Measurements from ENCODE around the gene CDC37.

CDC37 gene

DNA sequence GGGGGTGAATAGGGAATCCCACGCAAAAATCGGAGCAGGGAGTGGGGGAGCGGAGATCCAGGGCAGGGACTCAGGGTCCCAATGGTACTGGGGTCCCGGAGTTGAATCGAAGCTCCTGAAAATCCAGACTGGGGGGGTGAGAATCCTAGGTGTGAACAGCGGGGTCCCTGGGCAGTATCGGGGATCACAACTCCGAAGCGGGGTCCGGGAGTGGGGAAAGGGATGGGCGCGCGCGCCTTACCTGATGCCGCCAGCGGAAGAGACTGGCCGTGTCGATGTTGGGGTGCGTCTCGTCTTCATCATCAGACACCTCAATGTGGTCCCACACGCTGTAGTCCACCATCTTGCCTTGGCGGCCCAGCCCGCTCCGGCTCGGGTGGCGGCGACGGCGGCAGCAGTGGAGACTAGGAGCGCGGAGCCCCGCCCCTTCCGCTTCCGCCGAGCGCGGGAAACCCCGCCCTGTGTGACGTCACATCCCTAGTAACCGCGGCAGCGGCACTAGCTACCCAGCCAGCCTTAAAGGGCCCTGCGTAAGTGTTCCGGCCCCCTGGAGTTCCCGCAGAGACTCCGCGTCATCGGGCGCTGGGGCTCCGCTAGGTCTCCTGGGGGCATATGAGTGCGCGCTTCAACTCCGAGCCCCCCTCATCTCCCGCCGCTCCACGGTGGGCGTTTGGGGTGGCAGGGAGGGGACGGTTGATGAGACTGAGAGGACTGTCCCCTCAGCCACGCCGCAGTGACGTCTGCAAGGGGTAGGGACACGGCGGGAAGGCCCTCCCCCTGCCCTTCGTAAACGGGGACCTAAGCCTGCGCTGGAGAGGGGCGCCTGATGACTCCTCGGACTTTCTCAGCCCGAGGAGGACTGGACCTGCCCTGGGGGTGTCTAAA lies at the start of gene CDC37:
CDC37 (minus strand) TSS at position 406 of the 885 bp plus-strand sequence; CDS start at position 343, 63 bp downstream.
- peak within 1 kb of the TSS; percentile 73 for H3K27ac ChIP-seq

DNA sequence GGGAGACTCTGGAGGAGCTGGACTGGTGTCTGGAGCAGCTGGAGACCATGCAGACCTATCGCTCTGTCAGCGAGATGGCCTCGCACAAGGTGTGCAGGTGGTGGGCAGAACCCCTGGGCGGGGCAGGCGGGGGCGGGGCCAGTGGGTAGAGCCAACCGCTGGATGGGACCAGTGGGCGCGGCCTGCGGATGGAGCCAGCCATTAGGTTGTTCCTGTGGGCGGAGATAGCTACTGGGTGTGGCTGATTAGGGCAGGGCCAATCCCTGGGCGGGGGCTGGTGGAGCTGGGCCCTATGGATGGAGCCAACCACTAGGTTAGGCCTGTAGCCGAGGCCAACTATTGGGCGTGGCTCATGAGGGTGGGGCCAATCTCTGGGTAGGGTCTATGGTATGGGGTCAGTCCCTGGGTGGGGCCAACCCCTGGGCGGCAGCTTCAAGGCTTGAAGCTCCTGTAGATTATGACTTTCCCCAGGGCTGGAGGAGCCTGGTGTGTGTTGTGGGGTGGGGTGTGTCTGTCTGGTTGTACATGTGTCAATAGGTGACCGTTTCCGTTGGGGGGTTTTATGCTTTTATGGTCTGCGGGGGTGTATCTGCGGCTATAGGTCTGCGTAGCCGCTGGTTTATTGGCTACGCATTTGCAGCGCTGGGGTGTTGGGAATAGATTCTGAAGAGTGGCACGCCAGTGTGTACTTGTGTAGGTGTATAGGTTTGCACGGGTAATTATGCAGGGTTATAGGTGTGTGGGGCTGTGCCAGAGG lies 47.7 kb upstream of the CDC37 start:
- no peak overlapping the region for H3K27ac ChIP-seq
- no peak for DNase-seq (ENCODE audit: low read depth, low spot score)

More for the DNA sequence above, at the start of gene CDC37:
- peak; percentile 72 for DNase-seq (ENCODE audit: low read depth, low spot score)

DNA sequence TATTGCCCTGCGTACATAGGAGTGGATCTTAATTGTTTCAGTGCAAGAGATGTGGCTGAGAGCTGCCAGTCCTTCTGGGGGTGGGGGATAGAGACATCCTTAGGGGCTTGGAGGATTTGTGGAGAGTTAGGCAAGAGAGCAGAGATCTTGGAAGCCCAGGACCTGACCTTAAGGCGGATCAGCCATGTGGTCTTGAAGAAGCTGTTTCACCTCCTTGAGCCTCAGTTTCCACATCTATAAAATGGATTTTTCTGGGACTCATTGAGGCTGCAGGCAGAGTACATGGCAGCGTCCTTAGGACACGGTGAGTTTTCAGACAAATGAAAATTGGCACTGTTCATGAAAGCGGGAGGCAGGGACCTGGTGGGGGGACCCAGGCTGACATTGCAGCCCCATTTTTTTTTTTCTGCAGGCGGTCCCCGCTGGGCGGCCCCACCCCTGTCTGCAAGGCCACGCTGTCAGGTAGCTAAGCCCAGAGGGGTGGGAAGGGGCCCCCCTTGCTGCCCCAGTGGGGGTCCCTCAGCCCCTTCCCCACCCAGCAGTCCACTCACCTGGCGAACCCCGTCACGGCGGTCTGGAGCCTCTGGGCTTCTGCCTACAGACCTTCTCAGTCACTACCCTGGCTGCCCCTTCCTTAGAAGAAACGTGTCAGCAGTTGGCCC lies 47.0 kb upstream of the CDC37 start:
- DNase-seq (ENCODE audit: low read depth, low spot score): no peak

DNA sequence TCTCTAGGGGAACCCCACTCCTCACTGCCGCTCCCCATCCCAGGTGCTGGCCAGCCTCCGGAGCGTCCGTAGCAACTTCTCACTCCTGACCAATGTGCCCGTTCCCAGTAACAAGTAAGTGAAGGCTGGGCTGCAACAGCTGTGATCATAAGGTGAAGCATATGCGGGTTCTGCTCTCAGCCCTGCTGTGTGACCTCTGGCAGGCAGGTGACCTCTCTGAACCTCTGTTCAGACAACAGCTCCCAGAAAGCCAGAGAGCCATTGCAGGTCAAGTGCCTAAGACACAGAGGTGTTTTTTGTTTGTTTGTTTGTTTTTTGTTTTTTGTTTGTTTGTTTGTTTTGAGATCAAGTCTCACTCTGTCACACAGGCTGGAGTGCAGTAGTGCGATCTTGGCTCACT lies 45.7 kb upstream of the CDC37 start:
- no peak for DNase-seq (ENCODE audit: low read depth, low spot score)
- H3K27ac ChIP-seq: no peak overlapping the region

More for the DNA sequence above, 47.0 kb upstream of the CDC37 start:
- H3K27ac ChIP-seq: no peak overlapping the region

DNA sequence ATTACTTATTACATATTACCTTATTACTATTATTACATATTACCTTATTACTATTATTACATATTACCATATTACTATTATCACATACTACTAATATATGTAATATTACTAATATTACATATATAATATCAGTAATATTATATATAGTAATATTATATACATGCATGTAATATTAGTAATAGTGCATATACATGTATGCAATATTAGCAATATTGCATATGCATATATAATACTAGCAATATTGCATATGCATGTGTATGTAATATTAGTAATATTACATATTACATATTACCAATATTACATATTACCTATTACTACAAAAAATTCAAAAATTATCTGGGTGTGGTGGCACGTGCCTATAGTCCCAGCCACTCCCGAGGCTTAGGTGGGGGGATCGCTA lies 39.4 kb upstream of the CDC37 start:
- no peak overlapping the region for H3K27ac ChIP-seq

DNA sequence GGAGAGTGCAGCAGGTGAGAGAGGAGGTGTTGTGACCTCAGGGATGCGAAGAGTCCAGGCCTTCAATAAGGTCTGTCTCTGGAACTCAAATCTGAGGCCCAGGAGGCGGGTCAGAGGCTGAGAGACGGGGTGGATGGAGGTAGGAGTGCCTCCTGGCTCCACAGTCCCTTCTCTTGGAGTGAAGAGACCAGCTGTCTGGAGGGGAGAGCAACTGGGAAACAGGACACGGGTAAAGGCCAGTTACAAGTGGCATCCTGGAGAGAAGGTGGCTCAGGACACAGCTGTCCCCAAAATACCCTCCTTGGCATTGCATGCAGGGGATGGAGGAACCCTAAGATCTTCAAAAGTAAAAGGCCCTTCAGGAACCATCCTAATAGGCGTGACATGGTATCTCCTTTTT lies 36.2 kb upstream of the CDC37 start:
- H3K27ac ChIP-seq: no peak overlapping the region
- DNase-seq (ENCODE audit: low read depth, low spot score): no peak

More for the DNA sequence above, 39.4 kb upstream of the CDC37 start:
- DNase-seq (ENCODE audit: low read depth, low spot score): no peak

DNA sequence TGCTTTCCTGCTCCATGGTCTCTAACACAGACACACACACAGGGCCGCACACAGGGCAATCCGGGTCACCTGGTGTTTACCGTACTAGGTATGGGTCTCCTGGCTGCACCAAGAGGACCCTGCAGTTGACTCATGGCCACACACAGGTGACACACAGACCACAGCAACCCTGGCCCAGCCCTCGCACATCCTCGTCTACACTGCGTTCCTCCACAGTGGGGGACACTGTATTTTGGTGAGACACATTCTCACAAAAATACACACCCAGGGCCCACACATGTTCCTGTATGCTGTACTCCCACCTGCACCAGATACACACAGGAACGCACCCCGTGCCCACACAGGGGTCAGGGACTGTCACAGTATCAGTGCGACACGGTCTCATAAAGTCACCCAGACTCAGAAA lies 29.8 kb upstream of the CDC37 start:
- no peak overlapping the region for H3K27ac ChIP-seq
- no peak for DNase-seq (ENCODE audit: low read depth, low spot score)

DNA sequence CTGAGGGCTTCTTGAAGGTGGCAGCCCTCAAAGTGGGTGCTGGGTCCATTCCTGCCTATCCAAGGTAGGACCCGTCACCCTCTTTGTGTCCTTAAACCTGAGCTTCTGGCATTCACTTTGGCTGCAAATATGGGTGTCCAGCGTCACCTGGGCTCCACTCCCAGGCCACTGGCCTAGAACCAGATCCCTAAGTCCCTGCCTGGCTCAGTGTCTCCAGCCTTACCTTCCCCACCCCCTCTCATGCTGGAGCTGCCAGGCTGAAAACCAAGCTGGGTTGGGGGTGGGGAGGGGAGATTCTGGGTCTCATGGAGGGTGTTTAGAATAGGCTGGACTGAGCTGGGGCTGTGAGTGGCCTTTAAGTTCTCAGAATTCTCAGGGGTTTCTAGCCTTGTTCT lies 29.4 kb upstream of the CDC37 start:
- no peak for DNase-seq (ENCODE audit: low read depth, low spot score)
- H3K27ac ChIP-seq: no peak overlapping the region

DNA sequence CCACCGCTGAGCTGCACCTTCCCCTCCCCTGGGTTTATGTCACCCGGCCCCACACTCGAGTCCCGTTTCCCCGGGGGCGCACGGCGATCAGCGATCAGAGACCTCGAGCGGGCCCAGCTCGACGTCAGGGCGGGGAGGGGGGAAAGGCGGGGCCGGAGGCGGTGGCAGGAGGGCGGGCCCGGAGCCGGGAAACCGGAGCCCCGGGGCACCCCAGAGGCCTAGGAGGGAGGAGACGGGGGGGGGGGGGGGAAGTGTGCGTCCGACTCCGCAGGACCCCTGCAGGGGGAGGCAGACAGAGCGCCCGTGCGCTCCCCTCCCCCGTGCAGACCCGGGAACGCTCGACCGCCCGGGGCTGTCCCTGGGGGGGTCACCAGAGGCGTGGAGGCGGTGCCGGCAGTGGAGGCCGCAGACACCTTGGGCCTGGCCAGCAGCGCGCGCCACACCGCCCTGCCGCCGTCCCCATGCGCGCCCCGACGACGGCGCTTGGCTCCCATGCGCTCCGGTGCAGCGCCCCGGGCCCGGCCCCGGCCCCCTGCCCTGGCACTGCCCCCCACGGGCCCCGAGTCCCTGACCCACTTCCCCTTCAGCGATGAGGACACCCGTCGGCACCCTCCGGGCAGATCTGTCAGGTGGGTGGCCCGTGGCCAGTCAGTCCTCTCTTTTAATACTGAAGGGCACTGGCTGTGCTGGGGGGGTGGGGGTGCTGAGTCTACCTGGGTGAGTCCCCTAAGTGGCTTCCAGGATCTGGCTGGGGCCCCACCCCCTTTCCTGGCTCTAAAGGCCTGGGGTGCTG lies 28.8 kb upstream of the CDC37 start:
- DNase-seq (ENCODE audit: low read depth, low spot score): no peak

DNA sequence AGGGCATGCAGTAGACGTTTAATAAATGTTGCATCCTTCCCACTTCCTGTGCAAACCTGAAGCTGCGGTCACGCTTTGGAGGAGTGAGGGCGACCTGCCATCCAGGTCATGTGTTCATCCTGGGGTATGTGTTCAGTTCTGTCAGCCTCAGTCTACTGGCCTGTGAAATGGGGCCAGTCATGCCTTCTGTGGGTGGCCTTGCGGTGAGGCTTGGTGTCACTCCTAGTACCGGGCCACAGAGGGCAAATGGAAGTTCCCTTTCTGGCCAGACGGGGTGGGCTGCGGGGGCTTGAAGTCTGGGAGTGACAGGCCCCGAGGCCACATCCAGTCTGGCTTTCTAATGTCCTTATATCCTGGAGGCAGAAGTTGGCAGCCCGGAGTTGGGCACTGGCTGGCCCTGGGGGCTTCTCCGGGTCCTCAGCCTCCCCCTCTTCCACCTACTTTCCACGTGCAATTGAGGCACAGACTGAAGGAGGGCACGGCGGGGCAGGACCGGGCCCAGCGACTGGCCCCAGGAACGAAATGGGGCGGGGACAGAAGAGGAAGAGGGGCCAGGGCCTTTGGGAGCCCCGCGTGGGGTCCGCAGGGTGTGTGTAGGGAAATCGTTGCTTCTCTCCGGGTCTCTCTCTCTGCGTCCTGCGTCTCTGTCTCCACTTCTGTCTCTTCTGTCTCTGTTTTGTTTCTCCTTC lies 28.1 kb upstream of the CDC37 start:
- H3K27ac ChIP-seq: no peak overlapping the region
- DNase-seq (ENCODE audit: low read depth, low spot score): no peak

More for the DNA sequence above, 28.8 kb upstream of the CDC37 start:
- H3K27ac ChIP-seq: no peak overlapping the region

DNA sequence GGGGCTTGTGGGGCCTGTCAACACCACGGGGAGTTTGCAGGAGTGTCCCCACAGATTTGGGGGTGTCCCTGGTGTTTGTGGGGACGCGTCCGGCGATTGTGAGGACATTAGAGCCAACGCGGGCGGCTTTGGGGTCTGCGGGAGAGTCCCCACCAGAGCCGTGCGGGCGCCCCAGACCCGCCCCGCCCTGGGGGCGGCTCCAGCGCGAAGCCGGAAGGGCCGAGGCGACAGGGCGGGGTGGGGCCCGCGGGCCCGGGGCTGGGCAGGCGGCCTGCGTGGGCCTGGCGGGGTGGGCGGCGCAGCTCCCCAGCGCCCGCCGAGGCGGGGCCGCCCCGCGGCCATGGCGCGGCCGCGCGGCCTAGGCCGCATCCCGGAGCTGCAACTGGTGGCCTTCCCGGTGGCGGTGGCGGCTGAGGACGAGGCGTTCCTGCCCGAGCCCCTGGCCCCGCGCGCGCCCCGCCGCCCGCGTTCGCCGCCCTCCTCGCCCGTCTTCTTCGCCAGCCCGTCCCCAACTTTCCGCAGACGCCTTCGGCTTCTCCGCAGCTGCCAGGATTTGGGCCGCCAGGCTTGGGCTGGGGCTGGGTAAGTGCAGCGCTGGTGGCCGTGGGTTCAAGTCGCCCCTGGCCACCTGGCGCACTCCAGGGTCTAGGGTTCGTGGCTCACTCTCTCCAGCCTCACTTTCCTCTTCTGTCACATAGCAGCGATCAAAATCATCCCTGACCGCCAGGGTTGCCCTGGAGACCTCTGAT lies 27.3 kb upstream of the CDC37 start:
- DNase-seq (ENCODE audit: low read depth, low spot score): no peak

DNA sequence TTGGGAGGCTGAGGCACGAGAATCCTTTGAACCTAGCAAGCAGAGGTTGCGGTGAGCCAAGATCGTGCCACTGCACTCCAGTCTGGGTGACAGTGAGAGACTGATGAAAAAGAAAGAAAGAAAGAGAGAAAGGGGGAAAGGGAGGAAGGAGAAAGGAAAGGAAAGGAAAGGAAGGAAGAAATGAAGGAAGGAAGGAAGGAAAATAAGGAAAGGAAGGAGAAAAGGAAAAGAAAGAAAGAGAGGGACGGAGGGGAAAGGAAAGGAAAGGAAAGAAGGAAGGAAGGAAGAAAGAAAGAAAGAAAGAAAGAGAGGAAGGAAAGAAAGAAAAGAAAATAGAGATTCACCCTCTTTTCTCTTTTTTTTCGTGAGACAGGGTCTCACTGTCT lies 25.6 kb upstream of the CDC37 start:
- DNase-seq (ENCODE audit: low read depth, low spot score): no peak
- H3K27ac ChIP-seq: no peak overlapping the region

More for the DNA sequence above, 27.3 kb upstream of the CDC37 start:
- H3K27ac ChIP-seq: no peak overlapping the region

DNA sequence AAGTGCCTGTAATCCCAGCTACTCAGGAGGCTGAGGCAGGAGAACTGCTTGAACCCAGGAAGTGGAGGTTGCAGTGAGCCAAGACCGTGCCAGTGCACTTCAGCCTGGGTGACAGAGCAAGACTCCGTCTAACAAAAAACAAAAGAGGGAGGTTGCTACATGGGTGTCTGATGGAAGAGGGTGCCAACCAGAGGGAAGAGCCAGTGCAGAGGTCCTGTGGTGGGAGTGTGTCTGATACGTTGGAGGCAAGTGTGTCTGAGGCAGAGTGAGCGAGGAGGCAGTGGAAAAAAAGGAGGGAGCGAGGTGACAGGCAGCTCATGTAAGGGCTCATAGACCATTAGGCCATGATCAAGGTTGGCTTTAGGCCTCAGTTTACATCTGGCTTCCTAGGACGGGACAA lies 23.8 kb upstream of the CDC37 start:
- no peak for DNase-seq (ENCODE audit: low read depth, low spot score)
- no peak overlapping the region for H3K27ac ChIP-seq

DNA sequence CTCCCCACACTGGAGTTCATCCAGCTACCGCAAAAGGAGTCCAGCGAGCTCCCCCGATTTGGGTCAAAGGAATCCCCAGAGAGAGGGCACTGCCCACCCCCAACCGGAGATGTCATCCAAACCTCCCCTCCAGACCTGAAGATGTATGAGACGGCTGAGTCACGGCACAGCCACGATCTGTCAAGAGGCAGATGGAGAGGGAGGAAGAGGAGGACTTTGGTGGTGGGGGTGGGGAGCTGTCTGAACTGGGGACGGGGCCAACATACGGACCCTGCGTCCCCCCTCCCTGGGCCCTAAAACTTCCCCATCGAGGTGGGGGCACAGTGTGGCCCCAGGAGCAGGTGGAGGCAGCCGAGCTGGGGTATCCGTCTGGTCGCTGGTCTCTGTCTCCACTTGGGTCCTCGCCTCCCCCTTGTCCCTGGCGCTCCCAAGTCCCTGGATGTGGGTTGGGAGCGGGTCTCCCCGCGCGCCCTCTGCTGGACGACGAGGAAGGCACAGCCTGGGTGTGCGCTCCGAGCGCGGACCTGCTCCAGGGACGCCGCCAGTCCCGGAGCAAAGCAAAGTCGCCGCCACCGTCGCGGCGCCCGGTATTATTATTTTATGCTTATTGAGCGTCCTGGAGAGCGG lies 20.8 kb upstream of the CDC37 start:
- no peak for DNase-seq (ENCODE audit: low read depth, low spot score)
- no peak overlapping the region for H3K27ac ChIP-seq

DNA sequence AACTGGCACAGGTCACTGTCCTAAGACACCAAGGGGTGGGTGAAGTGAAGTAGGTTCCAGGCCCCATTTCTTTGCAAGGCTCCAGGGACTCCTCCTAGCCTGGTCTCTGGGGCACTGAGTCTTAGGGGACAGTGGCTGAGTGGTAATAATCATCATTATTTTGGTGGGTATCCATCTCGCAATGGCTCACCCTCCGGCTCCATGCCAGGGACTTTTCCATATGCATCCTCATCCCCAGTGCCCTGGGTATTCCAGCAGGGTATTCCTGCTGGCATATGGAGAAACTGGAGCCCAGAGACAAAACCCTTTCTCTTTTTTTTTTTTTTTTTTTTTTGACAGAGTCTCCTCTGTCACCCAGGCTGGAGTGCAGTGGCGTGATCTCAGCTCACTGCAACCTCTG lies 19.5 kb upstream of the CDC37 start:
- DNase-seq (ENCODE audit: low read depth, low spot score): no peak

DNA sequence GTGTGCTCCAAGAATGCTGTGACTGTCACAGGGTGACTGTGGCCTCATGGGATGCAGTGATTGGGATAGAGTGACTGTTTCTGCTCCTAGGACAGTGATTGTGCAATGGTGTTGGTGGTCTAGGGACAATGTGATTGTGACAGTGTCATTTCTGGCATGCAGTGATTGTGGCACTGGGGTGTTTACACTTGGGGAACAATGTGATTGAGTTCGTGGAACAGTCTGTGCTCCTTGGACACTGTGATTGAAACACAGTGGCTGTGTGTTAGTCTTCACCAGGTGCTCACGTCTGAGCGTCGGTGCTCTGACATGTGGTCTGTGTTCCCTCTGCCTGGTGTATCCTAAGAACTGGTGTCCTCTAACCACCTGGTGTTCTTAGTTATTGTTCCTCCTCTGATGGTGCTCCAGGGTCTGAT lies 18.7 kb upstream of the CDC37 start:
- no peak for DNase-seq (ENCODE audit: low read depth, low spot score)

More for the DNA sequence above, 19.5 kb upstream of the CDC37 start:
- H3K27ac ChIP-seq: no peak overlapping the region

DNA sequence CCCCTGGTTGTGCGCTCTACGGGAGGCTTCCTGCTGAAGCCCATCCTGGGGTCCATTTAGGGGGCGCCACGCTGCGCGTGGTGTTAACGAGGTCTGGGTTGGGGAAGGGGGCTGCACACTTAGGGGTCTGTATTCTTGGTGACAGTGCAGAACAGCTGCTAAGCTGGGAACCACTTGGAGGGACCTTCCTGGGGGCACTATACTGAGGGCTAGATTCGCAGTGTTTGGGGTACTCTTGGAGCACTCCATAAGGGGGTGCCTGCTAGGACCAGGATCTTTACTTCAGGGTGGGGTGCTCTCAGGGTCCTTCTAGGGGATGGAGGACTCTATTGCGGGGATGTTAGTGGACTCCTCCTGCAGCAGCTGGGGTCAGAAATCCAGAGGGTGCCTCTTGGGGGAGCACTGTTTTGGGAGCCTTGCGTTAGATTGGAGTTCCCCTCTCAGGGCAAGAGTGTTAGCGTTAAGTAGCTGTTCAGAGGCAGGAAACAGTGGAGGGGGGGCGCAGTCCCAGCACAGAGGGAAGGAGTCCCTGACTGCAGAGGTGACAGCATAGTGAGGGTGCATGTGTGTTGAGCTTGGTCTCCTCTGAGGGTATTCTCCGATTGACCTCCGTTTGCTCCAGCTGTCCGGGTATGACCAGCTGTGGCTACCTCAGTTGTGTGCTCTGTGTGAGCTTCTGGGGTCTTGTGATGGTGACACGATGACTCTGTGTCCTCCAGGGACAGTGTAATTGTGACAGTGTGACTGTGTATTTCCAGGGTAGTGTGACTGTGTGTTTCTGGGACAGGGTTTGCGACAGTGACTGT lies 18.1 kb upstream of the CDC37 start:
- no peak overlapping the region for H3K27ac ChIP-seq
- DNase-seq (ENCODE audit: low read depth, low spot score): no peak

More for the DNA sequence above, 18.7 kb upstream of the CDC37 start:
- no peak overlapping the region for H3K27ac ChIP-seq
